ENCODE results near the gene RFNG.

The RFNG gene

DNA sequence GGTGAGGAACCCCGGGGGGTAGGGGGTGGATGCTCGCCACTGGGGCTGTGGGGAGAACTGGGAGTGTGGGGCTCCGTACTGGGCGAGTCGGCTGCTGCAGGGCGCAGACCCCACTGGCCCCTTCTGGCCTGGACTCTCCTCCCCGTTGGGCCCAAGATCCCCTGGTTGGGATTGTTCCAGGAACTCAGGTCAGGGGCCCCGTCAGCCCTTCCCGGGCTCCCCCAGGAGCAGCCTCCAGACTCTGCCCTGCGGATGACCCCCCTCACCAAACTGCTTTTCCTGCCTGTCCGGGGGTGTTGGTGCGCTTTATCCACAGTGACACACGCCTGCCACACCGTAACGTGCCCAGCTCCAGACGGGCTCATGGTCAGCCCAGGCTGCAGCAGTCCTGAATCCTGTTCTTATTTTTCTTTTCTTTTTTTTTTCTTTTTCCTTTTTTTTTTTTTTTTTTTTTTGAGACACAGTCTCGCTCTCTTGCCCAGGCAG is 50.0 kb downstream of the RFNG start:
- DNase-seq: no peak
- Mint-ChIP-seq H3K36me3 (no peaks in the 10 kb centered on the region), H3K4me3 (no peak overlapping the region), H3K9me3 (no peaks in the 10 kb centered on the region), H3K4me1 (no peaks in the 10 kb centered on the region), H3K27me3 (no peaks in the 10 kb centered on the region), H3K27ac (no peak overlapping the region)
- CTCF ChIA-PET: no interaction called here

DNA sequence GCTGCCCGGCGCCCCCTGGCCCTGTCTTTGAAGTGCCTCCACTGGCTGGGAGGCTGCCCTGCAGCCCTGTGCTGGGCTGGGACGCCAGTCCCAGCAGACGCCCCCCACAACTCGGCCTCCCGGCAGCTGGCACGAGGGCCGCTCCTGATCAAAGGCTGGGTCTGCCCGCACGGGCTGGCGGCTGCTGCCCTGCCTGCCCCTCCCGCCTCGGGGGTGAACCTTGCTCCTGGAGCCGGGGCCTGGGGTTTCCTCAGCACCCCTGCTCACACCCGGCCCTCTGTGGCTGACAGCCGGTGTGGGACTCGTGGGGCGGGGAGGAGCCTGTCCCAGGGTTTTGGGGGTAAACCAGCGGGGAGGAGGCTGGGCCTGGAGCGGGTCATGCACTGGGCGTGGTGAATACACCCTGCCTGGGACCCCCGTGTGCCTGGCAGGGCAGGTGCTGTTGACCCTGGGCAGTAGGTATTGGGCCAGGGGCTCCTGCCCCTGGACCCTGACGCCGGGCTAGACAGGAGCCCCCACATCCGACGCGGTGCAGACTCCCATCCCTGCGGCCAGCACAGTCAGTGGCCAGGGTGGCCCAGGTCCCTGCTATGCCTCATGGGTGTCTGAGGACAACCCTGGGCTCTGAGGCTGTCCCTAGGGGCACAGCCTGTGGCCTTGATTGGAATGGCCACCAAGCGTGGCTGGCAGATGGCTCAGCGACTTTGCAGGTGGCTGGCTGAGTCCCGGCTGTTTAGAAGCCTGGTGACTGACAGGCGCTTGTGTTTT is 50.6 kb downstream of the RFNG start:
- Mint-ChIP-seq H3K36me3 (no peaks in the 10 kb centered on the region), H3K9me3 (no peaks in the 10 kb centered on the region), H3K4me3 (no peak overlapping the region), H3K4me1 (no peaks in the 10 kb centered on the region), H3K27me3 (no peaks in the 10 kb centered on the region), H3K27ac (no peak overlapping the region)
- CTCF ChIA-PET: no interaction called here
- DNase-seq: no peak

DNA sequence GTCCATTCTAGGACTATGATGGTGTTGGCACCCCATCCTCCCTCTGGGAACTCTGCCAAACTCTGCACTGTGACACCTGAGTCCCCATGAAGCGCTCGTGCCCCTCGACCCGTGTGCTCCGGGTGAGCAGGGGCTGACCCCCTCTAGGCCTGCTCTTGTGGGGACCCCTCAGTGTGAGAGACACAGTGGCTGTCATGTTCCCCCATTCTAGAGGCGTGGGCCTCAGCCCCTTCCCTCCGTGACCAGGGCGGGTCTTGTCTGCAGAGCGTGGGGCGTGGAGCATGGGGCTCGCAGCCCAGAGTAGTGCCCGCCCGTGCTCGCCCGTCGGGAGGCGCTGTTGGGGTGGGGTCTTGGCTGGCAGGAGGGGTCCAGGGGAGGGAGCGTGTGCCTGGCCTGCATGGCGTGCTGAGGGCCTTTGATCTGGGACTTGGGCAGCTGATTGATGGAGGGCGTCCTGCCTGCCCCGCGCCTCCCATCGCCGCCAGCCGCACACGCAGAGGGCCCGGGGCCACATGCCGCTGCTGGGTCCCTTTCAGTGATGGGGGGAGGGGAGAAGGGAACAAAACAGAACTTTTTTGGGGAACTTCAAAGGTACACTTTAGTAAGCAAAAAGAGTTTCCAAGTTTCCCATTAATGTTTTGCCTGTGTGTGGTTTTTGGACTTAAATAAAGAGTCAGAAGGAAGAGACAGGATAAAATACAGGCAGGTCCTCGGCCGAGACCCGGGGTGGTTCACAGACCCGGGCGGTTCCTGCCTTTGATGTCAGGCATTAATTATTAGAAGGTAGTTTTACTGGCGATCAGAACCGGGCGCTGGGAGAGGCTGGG is 51.4 kb downstream of the RFNG start:
- Mint-ChIP-seq H3K4me3 (no peak overlapping the region), H3K36me3 (no peaks in the 10 kb centered on the region), H3K27me3 (no peaks in the 10 kb centered on the region), H3K9me3 (no peaks in the 10 kb centered on the region), H3K27ac (no peak overlapping the region), H3K4me1 (no peaks in the 10 kb centered on the region)
- DNase-seq: no peak
- CTCF ChIA-PET: no interaction called here

DNA sequence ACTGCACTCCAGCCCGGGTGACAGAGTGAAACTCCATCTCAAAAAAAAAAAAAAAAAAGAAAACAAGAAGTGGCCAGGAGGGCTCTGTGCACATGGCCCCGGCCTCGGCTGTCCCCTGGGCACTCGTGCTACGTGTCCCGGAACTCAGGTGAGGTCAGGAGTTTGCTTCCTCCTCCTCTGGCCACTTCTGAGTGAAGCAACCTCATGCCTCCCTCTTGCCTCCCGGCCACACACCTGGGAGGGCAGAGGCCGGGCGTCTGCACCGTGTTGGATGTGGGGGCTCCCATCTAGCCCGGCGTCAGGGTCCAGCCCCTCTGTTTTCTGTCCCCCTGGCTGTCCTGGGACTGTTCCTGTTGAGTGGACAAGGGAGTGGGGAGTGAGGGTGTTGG is 52.0 kb downstream of the RFNG start:
- no peaks in the 10 kb centered on the region for H3K36me3 Mint-ChIP-seq

DNA sequence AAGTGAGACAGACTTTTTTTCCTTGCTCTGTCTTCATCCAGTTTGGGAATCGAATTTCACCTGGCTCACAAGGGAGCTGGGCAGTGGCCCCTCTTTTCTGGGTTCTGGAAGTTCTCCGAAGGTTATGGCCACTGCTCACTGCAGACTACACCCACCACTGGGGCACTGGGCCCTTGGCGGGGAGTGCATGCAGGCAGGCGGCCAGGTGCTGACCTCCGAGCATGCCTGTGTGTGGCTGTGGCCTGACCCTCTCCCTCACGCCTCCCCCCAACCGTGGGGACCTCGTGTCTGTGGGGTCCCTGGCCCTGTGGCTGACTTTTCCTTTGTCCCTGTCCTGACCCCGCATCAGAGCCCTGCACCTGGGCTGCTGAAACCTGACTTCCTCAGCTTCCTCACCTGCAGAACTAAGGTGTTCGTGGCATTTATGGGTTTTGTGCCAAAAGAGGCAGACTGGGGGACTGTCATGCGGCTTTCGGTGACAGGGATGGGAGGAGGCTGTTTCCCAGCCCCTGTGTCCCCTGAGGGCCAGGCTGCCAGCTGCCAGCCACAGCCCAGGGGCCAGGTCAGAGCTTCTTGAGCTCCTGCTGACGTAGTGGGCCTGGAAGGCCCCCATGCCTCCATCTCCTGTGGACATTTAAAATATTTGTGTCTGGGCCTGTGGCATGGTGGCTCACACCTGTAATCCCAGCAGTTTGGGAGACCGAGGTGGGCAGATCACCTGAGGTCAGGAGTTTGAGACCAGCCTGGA is 52.7 kb downstream of the RFNG start:
- Mint-ChIP-seq H3K36me3 (no peaks in the 10 kb centered on the region), H3K27me3 (no peaks in the 10 kb centered on the region), H3K9me3 (no peaks in the 10 kb centered on the region), H3K4me1 (no peaks in the 10 kb centered on the region), H3K27ac (no peak overlapping the region), H3K4me3 (no peak overlapping the region)
- CTCF ChIA-PET: no interaction called here
- DNase-seq: no peak

More for the DNA sequence above, 52.0 kb downstream of the RFNG start:
- Mint-ChIP-seq H3K27me3 (no peaks in the 10 kb centered on the region), H3K9me3 (no peaks in the 10 kb centered on the region), H3K27ac (no peak overlapping the region), H3K4me3 (no peak overlapping the region), H3K4me1 (no peaks in the 10 kb centered on the region)
- DNase-seq: no peak
- CTCF ChIA-PET: no interaction called here

DNA sequence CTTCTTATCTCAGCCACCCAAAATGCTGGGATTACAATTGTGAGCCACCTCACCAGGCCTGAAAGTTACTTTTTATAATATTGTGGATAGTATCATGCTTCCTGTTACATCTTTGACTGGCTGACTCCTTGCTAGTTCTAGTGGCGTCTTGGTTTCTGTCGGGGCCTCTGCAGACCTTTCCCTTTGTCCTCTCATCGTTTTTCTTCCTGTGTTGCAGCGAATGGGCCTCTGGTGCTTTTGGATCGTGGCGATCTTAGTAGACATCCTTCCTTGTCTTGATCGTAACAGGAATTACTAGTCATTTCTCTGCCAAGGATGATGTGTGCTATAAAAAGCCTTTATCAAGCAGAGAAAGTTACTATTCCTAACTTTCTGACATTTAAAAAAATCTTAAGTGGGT is 53.4 kb downstream of the RFNG start:
- Mint-ChIP-seq H3K27ac (no peak overlapping the region), H3K4me3 (no peak overlapping the region), H3K36me3 (no peaks in the 10 kb centered on the region), H3K27me3 (no peaks in the 10 kb centered on the region), H3K9me3 (no peaks in the 10 kb centered on the region), H3K4me1 (no peaks in the 10 kb centered on the region)
- CTCF ChIA-PET: interaction anchor here (1.0 kb wide), 1 partner anchor 21 kb away, joined by 3 read pairs; no protein-coding TSS in a partner anchor
- DNase-seq: no peak

Measured in activated naive CD4-positive, alpha-beta T cell treated with anti-CD3 and anti-CD28 coated beads, Interleukin-2, amount 10 ng/mL, durations not matched to agents 7 days and 5 days (primary cell).